Measurements from ENCODE around the gene ZBTB38.

The ZBTB38 gene

GRCh38 chr3:141385406-141386125 is 17.3 kb downstream of the ZBTB38 start:
- Histone ChIP-seq H3K27me3 (ENCODE audit: control insufficient read depth, insufficient read depth, low read length) (peaks cover 4% of the 10 kb centered on the region), H3K4me1 (ENCODE audit: control insufficient read depth, insufficient read depth, low read length) (peaks cover 3% of the 10 kb centered on the region), H3K4me3 (ENCODE audit: low read depth, low read length) (no peak overlapping the region), H3K9me3 (ENCODE audit: control insufficient read depth, insufficient read depth, low read length) (no peaks in the 10 kb centered on the region), H3K36me3 (ENCODE audit: control insufficient read depth, insufficient read depth, low read length) (no peaks in the 10 kb centered on the region), H3K9ac (ENCODE audit: low read depth, low read length) (no peak overlapping the region)

GRCh38 chr3:141386126-141386488 is 17.8 kb downstream of the ZBTB38 start:
- Histone ChIP-seq H3K4me3 (ENCODE audit: low read depth, low read length) (no peak overlapping the region), H3K36me3 (ENCODE audit: control insufficient read depth, insufficient read depth, low read length) (no peaks in the 10 kb centered on the region), H3K27me3 (ENCODE audit: control insufficient read depth, insufficient read depth, low read length) (peaks cover 1% of the 10 kb centered on the region), H3K9me3 (ENCODE audit: control insufficient read depth, insufficient read depth, low read length) (no peaks in the 10 kb centered on the region), H3K9ac (ENCODE audit: low read depth, low read length) (no peak overlapping the region), H3K4me1 (ENCODE audit: control insufficient read depth, insufficient read depth, low read length) (peaks cover 3% of the 10 kb centered on the region)

GRCh38 chr3:141386611-141387111 is 18.4 kb downstream of the ZBTB38 start:
- Histone ChIP-seq H3K4me3 (ENCODE audit: low read depth, low read length) (no peak overlapping the region), H3K9me3 (ENCODE audit: control insufficient read depth, insufficient read depth, low read length) (no peaks in the 10 kb centered on the region), H3K4me1 (ENCODE audit: control insufficient read depth, insufficient read depth, low read length) (peaks cover 3% of the 10 kb centered on the region), H3K36me3 (ENCODE audit: control insufficient read depth, insufficient read depth, low read length) (no peaks in the 10 kb centered on the region), H3K9ac (ENCODE audit: low read depth, low read length) (no peak overlapping the region), H3K27me3 (ENCODE audit: control insufficient read depth, insufficient read depth, low read length) (no peaks in the 10 kb centered on the region)

GRCh38 chr3:141387516-141387915 is 19.2 kb downstream of the ZBTB38 start:
- Histone ChIP-seq H3K4me1 (ENCODE audit: control insufficient read depth, insufficient read depth, low read length) (peaks cover 10% of the 10 kb centered on the region), H3K9ac (ENCODE audit: low read depth, low read length) (no peak overlapping the region)

GRCh38 chr3:141388395-141388794 is 20.1 kb downstream of the ZBTB38 start:
- no peak overlapping the region for H3K4me3 ChIP-seq (ENCODE audit: low read depth, low read length)
- H3K4me1 ChIP-seq (ENCODE audit: control insufficient read depth, insufficient read depth, low read length), result peaks cover 19% of the 10 kb centered on the region
- no peak overlapping the region for H3K9ac ChIP-seq (ENCODE audit: low read depth, low read length)

More at GRCh38 chr3:141387516-141387915, 19.2 kb downstream of the ZBTB38 start:
- no peaks in the 10 kb centered on the region for H3K36me3 ChIP-seq (ENCODE audit: control insufficient read depth, insufficient read depth, low read length)
- H3K9me3 ChIP-seq (ENCODE audit: control insufficient read depth, insufficient read depth, low read length), result no peaks in the 10 kb centered on the region
- no peaks in the 10 kb centered on the region for H3K27me3 ChIP-seq (ENCODE audit: control insufficient read depth, insufficient read depth, low read length)
- no peak overlapping the region for H3K4me3 ChIP-seq (ENCODE audit: low read depth, low read length)

GRCh38 chr3:141388823-141389621 is 20.7 kb downstream of the ZBTB38 start:
- Histone ChIP-seq H3K4me1 (ENCODE audit: control insufficient read depth, insufficient read depth, low read length) (peaks cover 22% of the 10 kb centered on the region), H3K9me3 (ENCODE audit: control insufficient read depth, insufficient read depth, low read length) (no peaks in the 10 kb centered on the region), H3K36me3 (ENCODE audit: control insufficient read depth, insufficient read depth, low read length) (no peaks in the 10 kb centered on the region), H3K9ac (ENCODE audit: low read depth, low read length) (no peak overlapping the region), H3K4me3 (ENCODE audit: low read depth, low read length) (no peak overlapping the region), H3K27me3 (ENCODE audit: control insufficient read depth, insufficient read depth, low read length) (no peaks in the 10 kb centered on the region)

More at GRCh38 chr3:141388395-141388794, 20.1 kb downstream of the ZBTB38 start:
- Histone ChIP-seq H3K9me3 (ENCODE audit: control insufficient read depth, insufficient read depth, low read length) (no peaks in the 10 kb centered on the region), H3K27me3 (ENCODE audit: control insufficient read depth, insufficient read depth, low read length) (no peaks in the 10 kb centered on the region), H3K36me3 (ENCODE audit: control insufficient read depth, insufficient read depth, low read length) (no peaks in the 10 kb centered on the region)

GRCh38 chr3:141389703-141390102 is 21.4 kb downstream of the ZBTB38 start:
- Histone ChIP-seq H3K27me3 (ENCODE audit: control insufficient read depth, insufficient read depth, low read length) (no peaks in the 10 kb centered on the region), H3K9ac (ENCODE audit: low read depth, low read length) (no peak overlapping the region), H3K4me3 (ENCODE audit: low read depth, low read length) (no peak overlapping the region), H3K36me3 (ENCODE audit: control insufficient read depth, insufficient read depth, low read length) (no peaks in the 10 kb centered on the region), H3K9me3 (ENCODE audit: control insufficient read depth, insufficient read depth, low read length) (no peaks in the 10 kb centered on the region), H3K4me1 (ENCODE audit: control insufficient read depth, insufficient read depth, low read length) (peaks cover 27% of the 10 kb centered on the region)

- no peaks in the 10 kb centered on the region for H3K27me3 ChIP-seq (ENCODE audit: control insufficient read depth, insufficient read depth, low read length)
- no peak overlapping the region for H3K9ac ChIP-seq (ENCODE audit: low read depth, low read length)
- H3K4me3 ChIP-seq (ENCODE audit: low read depth, low read length), result no peak overlapping the region
- no peaks in the 10 kb centered on the region for H3K36me3 ChIP-seq (ENCODE audit: control insufficient read depth, insufficient read depth, low read length)
- H3K9me3 ChIP-seq (ENCODE audit: control insufficient read depth, insufficient read depth, low read length), result no peaks in the 10 kb centered on the region
- H3K4me1 ChIP-seq (ENCODE audit: control insufficient read depth, insufficient read depth, low read length), result peaks cover 27% of the 10 kb centered on the region
Measured at GRCh38 chr3:141390747-141391146, 22.4 kb downstream of the ZBTB38 start.

GRCh38 chr3:141391298-141391990 is 23.1 kb downstream of the ZBTB38 start:
- no peaks in the 10 kb centered on the region for H3K9me3 ChIP-seq (ENCODE audit: control insufficient read depth, insufficient read depth, low read length)
- H3K9ac ChIP-seq (ENCODE audit: low read depth, low read length), result no peak overlapping the region
- H3K36me3 ChIP-seq (ENCODE audit: control insufficient read depth, insufficient read depth, low read length), result no peaks in the 10 kb centered on the region
- H3K4me3 ChIP-seq (ENCODE audit: low read depth, low read length), result no peak overlapping the region
- H3K4me1 ChIP-seq (ENCODE audit: control insufficient read depth, insufficient read depth, low read length), result peaks cover 27% of the 10 kb centered on the region
- H3K27me3 ChIP-seq (ENCODE audit: control insufficient read depth, insufficient read depth, low read length), result no peaks in the 10 kb centered on the region

- H3K36me3 ChIP-seq (ENCODE audit: control insufficient read depth, insufficient read depth, low read length), result no peaks in the 10 kb centered on the region
Measured at GRCh38 chr3:141391991-141392316, 23.6 kb downstream of the ZBTB38 start.

GRCh38 chr3:141392416-141392815 is 24.1 kb downstream of the ZBTB38 start:
- H3K4me3 ChIP-seq (ENCODE audit: low read depth, low read length), result peak overlapping the region; percentile 3
- H3K9me3 ChIP-seq (ENCODE audit: control insufficient read depth, insufficient read depth, low read length), result no peaks in the 10 kb centered on the region
- no peak overlapping the region for H3K9ac ChIP-seq (ENCODE audit: low read depth, low read length)
- H3K36me3 ChIP-seq (ENCODE audit: control insufficient read depth, insufficient read depth, low read length), result no peaks in the 10 kb centered on the region
- peaks cover 27% of the 10 kb centered on the region for H3K4me1 ChIP-seq (ENCODE audit: control insufficient read depth, insufficient read depth, low read length)
- H3K27me3 ChIP-seq (ENCODE audit: control insufficient read depth, insufficient read depth, low read length), result no peaks in the 10 kb centered on the region

More at GRCh38 chr3:141391991-141392316, 23.6 kb downstream of the ZBTB38 start:
- no peaks in the 10 kb centered on the region for H3K9me3 ChIP-seq (ENCODE audit: control insufficient read depth, insufficient read depth, low read length)
- peaks cover 27% of the 10 kb centered on the region for H3K4me1 ChIP-seq (ENCODE audit: control insufficient read depth, insufficient read depth, low read length)
- H3K4me3 ChIP-seq (ENCODE audit: low read depth, low read length), result no peak overlapping the region
- no peaks in the 10 kb centered on the region for H3K27me3 ChIP-seq (ENCODE audit: control insufficient read depth, insufficient read depth, low read length)
- no peak overlapping the region for H3K9ac ChIP-seq (ENCODE audit: low read depth, low read length)

All from iPS-15b (cell line).